ENCODE measurements around the gene DTNB.

Gene DTNB

GRCh38 chr2:25347205-25347815, 326.1 kb downstream of the DTNB start:
- TF ChIP-seq ZFX (IDR thresholded peaks at IDR 0.05) (no peak), CTCF (conservative IDR thresholded peaks at IDR 0.05) (no peak)
- no peak overlapping the region for H3K27ac ChIP-seq

- no peak overlapping the region for H3K27ac ChIP-seq
- no peak for TF ChIP-seq CTCF (conservative IDR thresholded peaks at IDR 0.05)
- TF ChIP-seq ZFX (IDR thresholded peaks at IDR 0.05): no peak
Measured at GRCh38 chr2:25343187-25343825, 330.1 kb downstream of the DTNB start.

GRCh38 chr2:25342372-25343186, 330.8 kb downstream of the DTNB start:
- H3K27ac ChIP-seq: peak overlapping the region; percentile 61
- TF ChIP-seq ZFX (IDR thresholded peaks at IDR 0.05) (no peak), CTCF (conservative IDR thresholded peaks at IDR 0.05) (peak; percentile 89)

- TF ChIP-seq CTCF (conservative IDR thresholded peaks at IDR 0.05): no peak
- no peak for TF ChIP-seq ZFX (IDR thresholded peaks at IDR 0.05)
- H3K27ac ChIP-seq: peak within 1 kb of the TSS; percentile 61
Measured at GRCh38 chr2:25341753-25342371, 331.5 kb downstream of the DTNB start, which contains the start of gene DNMT3A. DNMT3A (minus strand) TSS chr2:25341925; CDS start chr2:25313984, 27,941 bp downstream.

GRCh38 chr2:25341011-25341727, 332.2 kb downstream of the DTNB start:
- TF ChIP-seq ZFX (IDR thresholded peaks at IDR 0.05) (peak; percentile 19; the same call in 1 of the 2 replicates), CTCF (conservative IDR thresholded peaks at IDR 0.05) (no peak)
- peak overlapping the region; percentile 61 for H3K27ac ChIP-seq

- peak overlapping the region; percentile 61; the same call in 1 of the 2 replicates for H3K27ac ChIP-seq
- no peak for TF ChIP-seq CTCF (conservative IDR thresholded peaks at IDR 0.05)
Measured at GRCh38 chr2:25340181-25340921, 333.0 kb downstream of the DTNB start.

Data from C4-2B (cell line).